HG02763 (cell line): ENCODE measurements around the gene SLX4IP.

Experiments used
- ATAC-seq: cut with Tn5 transposase; IDR thresholded peaks from one replicate; pipeline ENCODE4 v1.9.1; 2021; ENCODE audit warnings: mild to moderate bottlenecking, moderate library complexity; ENCODE audit not compliant: unreplicated experiment

Gene SLX4IP

GRCh38 chr20:10519361-10520046 lies 84.4 kb downstream of the SLX4IP start:
- no peak for ATAC-seq

- no peak for ATAC-seq
Observed at GRCh38 chr20:10520528-10520927, 85.4 kb downstream of the SLX4IP start.

GRCh38 chr20:10521068-10521831 lies 86.1 kb downstream of the SLX4IP start:
- no peak for ATAC-seq

GRCh38 chr20:10521836-10522235 lies 86.7 kb downstream of the SLX4IP start:
- ATAC-seq, result no peak

- no peak for ATAC-seq
Observed at GRCh38 chr20:10522328-10522727, 87.2 kb downstream of the SLX4IP start.

- ATAC-seq, result no peak
Observed at GRCh38 chr20:10523443-10523842, 88.3 kb downstream of the SLX4IP start.

- ATAC-seq, result no peak
Observed at GRCh38 chr20:10524034-10524476, 89.0 kb downstream of the SLX4IP start.

- ATAC-seq, result no peak
Observed at GRCh38 chr20:10524643-10525042, 89.5 kb downstream of the SLX4IP start.

GRCh38 chr20:10527781-10528180 lies 92.7 kb downstream of the SLX4IP start:
- no peak for ATAC-seq

GRCh38 chr20:10530883-10531282 lies 95.8 kb downstream of the SLX4IP start:
- no peak for ATAC-seq

- ATAC-seq, result no peak
Observed at GRCh38 chr20:10531848-10532247, 96.7 kb downstream of the SLX4IP start.

- no peak for ATAC-seq
Observed at GRCh38 chr20:10532361-10532760, 97.3 kb downstream of the SLX4IP start.

GRCh38 chr20:10536531-10536930 lies 101.4 kb downstream of the SLX4IP start:
- no peak for ATAC-seq

GRCh38 chr20:10537850-10538480 lies 102.9 kb downstream of the SLX4IP start:
- ATAC-seq, result no peak

- ATAC-seq, result no peak
Observed at GRCh38 chr20:10538768-10539167, 103.7 kb downstream of the SLX4IP start.

GRCh38 chr20:10539818-10540553 lies 104.9 kb downstream of the SLX4IP start:
- no peak for ATAC-seq

- no peak for ATAC-seq
Observed at GRCh38 chr20:10540636-10541493, 105.8 kb downstream of the SLX4IP start.

- ATAC-seq, result no peak
Observed at GRCh38 chr20:10541668-10542411, 106.7 kb downstream of the SLX4IP start.

GRCh38 chr20:10542442-10542841 lies 107.3 kb downstream of the SLX4IP start:
- ATAC-seq, result no peak

GRCh38 chr20:10543480-10543879 lies 108.4 kb downstream of the SLX4IP start:
- ATAC-seq, result no peak
